HCT116 (cell line): ENCODE measurements around the gene CCDC83. TPM values are rescaled to one million over a fixed set of nuclear protein-coding genes. Genes with fewer than 3 reads are reported as not detected.

Source experiments
- ATAC-seq: fragments of 200-7000 bp; cut with Tn5 transposase; 2 replicates; pipeline ENCODE4 v1.9.1; 2020; ENCODE audit warnings: mild to moderate bottlenecking, moderate library complexity
- Bru-seq: library from RNA; stranded (reverse); fragments of 400-500 nt; gene quantifications from one replicate; lab custom pipeline; 2021; lab: Mats Ljungman, UMichigan
- BruChase-seq, 2 experiments: library from RNA; stranded (reverse); fragments of 400-500 nt; gene quantifications; one replicate each; lab custom pipeline; 2021; lab: Mats Ljungman, UMichigan
- BruUV-seq: library from RNA; stranded (reverse); fragments of 400-500 nt; replicated peaks from 2 replicates; lab custom pipeline; 2021; lab: Mats Ljungman, UMichigan
- CTCF ChIA-PET: fragments of 300-600 bp; sonication (Branson Sonifier 250); formaldehyde crosslinking; loops from one replicate; lab custom pipeline; 2021; ENCODE audit warnings: antibody characterized with exemption; lab: Charles Lee
- POLR2A ChIA-PET: fragments of 300-600, 350-600 bp; sonication (Branson Sonifier 250); formaldehyde crosslinking; loops from one replicate; lab custom pipeline; 2021; ENCODE audit warnings: antibody characterized with exemption; lab: Charles Lee
- RAD21 ChIA-PET, 2 experiments: fragments of 300-600 bp; sonication (Branson Sonifier 250); formaldehyde crosslinking; loops; one replicate each; lab custom pipeline; 2023; ENCODE audit warnings: low total read pairs in 2 of 2; ENCODE audit not compliant: uncharacterized antibody in 2 of 2, unreplicated experiment in 2 of 2, low non-redundant PET in 1 of 2; lab: Charles Lee
- DNase-seq: peaks from one replicate; pipeline ENCODE4 v3.0.0-alpha.2; 2010; ENCODE audit warnings: low read depth, low spot score
- H2AFZ ChIP-seq: fragments of 200-600 bp; shearing (Covaris generic), sonication (generic); 2 replicates; pipeline ENCODE4 v1.6.1; 2017; ENCODE audit warnings: low read depth, mixed run types, mixed read lengths, antibody characterized with exemption, low read length; ENCODE audit not compliant: poor library complexity, severe bottlenecking
- H3K27ac ChIP-seq: 2 replicates; pipeline ENCODE4 v1.5.1; 2012; ENCODE audit warnings: low read depth, low read length
- H3K27me3 ChIP-seq: fragments of 200-600 bp; sonication (generic); 2 replicates; pipeline ENCODE4 v1.6.1; 2016; ENCODE audit warnings: mixed run types, low read length, mixed read lengths; ENCODE audit not compliant: insufficient read depth
- H3K36me3 ChIP-seq, 2 experiments: fragments of 200-500 bp in 1 of 2; fragments of 200-600 bp in 1 of 2; sonication (Bioruptor generic) in 1 of 2; sonication (generic) in 1 of 2; 2 replicates each; pipeline versions ENCODE4 v1.5.1 to v1.6.1; 2014 to 2016; ENCODE audit warnings: low read length in 2 of 2, inconsistent platforms in 1 of 2, mixed read lengths in 1 of 2, mixed run types in 1 of 2; ENCODE audit not compliant: insufficient read depth in 2 of 2, control insufficient read depth in 1 of 2
- H3K4me1 ChIP-seq, 2 experiments: fragments of 200-600 bp in 1 of 2; sonication (generic) in 1 of 2; 2 replicates each; pipeline versions ENCODE4 v1.5.1 to v1.6.1; 2012 to 2017; ENCODE audit warnings: low read length in 2 of 2, inconsistent platforms in 1 of 2, mild to moderate bottlenecking in 1 of 2, mixed read lengths in 1 of 2, mixed run types in 1 of 2, moderate library complexity in 1 of 2; ENCODE audit not compliant: insufficient read depth in 2 of 2, control insufficient read depth in 1 of 2
- H3K4me2 ChIP-seq: fragments of 200-600 bp; sonication (generic); 2 replicates; pipeline ENCODE4 v1.6.1; 2017; ENCODE audit warnings: mixed run types, low read length, mixed read lengths
- H3K4me3 ChIP-seq, 2 experiments: fragments of 200-600 bp in 1 of 2; sonication (generic) in 1 of 2; replicated peaks in 1 of 2; 2 replicates each; pipeline ENCODE4 v1.5.1; 2011 to 2016; ENCODE audit warnings: low read length in 2 of 2, control low read depth in 1 of 2, low read depth in 1 of 2, mild to moderate bottlenecking in 1 of 2, mixed read lengths in 1 of 2, mixed run types in 1 of 2
- H3K79me2 ChIP-seq: fragments of 200-600 bp; sonication (generic); 2 replicates; pipeline ENCODE4 v1.6.1; 2017; ENCODE audit warnings: mild to moderate bottlenecking, mixed run types, low read length, moderate library complexity, mixed read lengths; ENCODE audit not compliant: insufficient read depth
- H3K9ac ChIP-seq: fragments of 200-600 bp; sonication (generic); 2 replicates; pipeline ENCODE4 v1.6.1; 2016; ENCODE audit warnings: low read length, mixed read lengths
- H3K9me2 ChIP-seq: fragments of 200-600 bp; sonication (generic), shearing (Covaris generic); 2 replicates; pipeline ENCODE4 v1.6.1; 2017; ENCODE audit warnings: mixed run types, mild to moderate bottlenecking, moderate library complexity; ENCODE audit not compliant: insufficient read depth
- H3K9me3 ChIP-seq, 2 experiments: fragments of 200-500 bp in 1 of 2; fragments of 200-600 bp in 1 of 2; sonication (Bioruptor generic) in 1 of 2; sonication (generic) in 1 of 2; 2 replicates each; pipeline ENCODE4 v1.6.1; 2014 to 2017; ENCODE audit warnings: low read length in 2 of 2, mixed read lengths in 2 of 2, inconsistent platforms in 1 of 2, low read depth in 1 of 2, mild to moderate bottlenecking in 1 of 2, mixed run types in 1 of 2, moderate library complexity in 1 of 2; ENCODE audit not compliant: control insufficient read depth in 1 of 2, insufficient read depth in 1 of 2
- H4K20me1 ChIP-seq: fragments of 200-600 bp; sonication (generic), shearing (Covaris generic); 2 replicates; pipeline ENCODE4 v1.6.1; 2017; ENCODE audit warnings: mixed run types, mild to moderate bottlenecking, moderate library complexity; ENCODE audit not compliant: insufficient read depth
- CBX3 ChIP-seq: IDR thresholded peaks from 2 replicates; pipeline ENCODE4 v1.6.1; 2012; ENCODE audit warnings: low read depth
- CEBPB ChIP-seq: IDR thresholded peaks from 2 replicates; pipeline ENCODE4 v1.6.1; 2012; ENCODE audit warnings: low read depth
- EZH2 ChIP-seq: fragments of 200-600 bp; sonication (generic); IDR thresholded peaks from 2 replicates; pipeline ENCODE4 v1.6.1; 2017; ENCODE audit warnings: antibody characterized with exemption, mixed run types
- EZH2phosphoT487 ChIP-seq: fragments of 200-600 bp; IDR thresholded peaks from 2 replicates; pipeline ENCODE4 v1.6.1; 2018; ENCODE audit warnings: antibody characterized with exemption, borderline replicate concordance
- FOSL1 ChIP-seq: IDR thresholded peaks from 2 replicates; pipeline ENCODE4 v1.6.1; 2012; ENCODE audit warnings: low read depth
- JUND ChIP-seq: IDR thresholded peaks from 2 replicates; pipeline ENCODE4 v1.6.1; 2012
- POLR2AphosphoS5 ChIP-seq: IDR thresholded peaks from 2 replicates; pipeline ENCODE4 v1.6.1; 2011; ENCODE audit warnings: mild to moderate bottlenecking, low read depth, low read length, moderate library complexity
- SIN3A ChIP-seq: IDR thresholded peaks from 2 replicates; pipeline ENCODE4 v1.6.1; 2012; ENCODE audit warnings: low read depth
- TCF7L2 ChIP-seq: IDR thresholded peaks from 2 replicates; pipeline ENCODE4 v1.7.0; 2011; ENCODE audit warnings: borderline replicate concordance, inconsistent platforms; ENCODE audit not compliant: insufficient read depth, insufficient read length; ENCODE audit errors: extremely low read depth
- YY1 ChIP-seq: IDR thresholded peaks from 2 replicates; pipeline ENCODE4 v1.6.1; 2011; ENCODE audit warnings: low read length, low read depth, moderate library complexity, mild to moderate bottlenecking; ENCODE audit not compliant: insufficient replicate concordance; ENCODE audit errors: extremely low read depth
- ZFX ChIP-seq: fragments of 450-650 bp; IDR thresholded peaks from 2 replicates; pipeline ENCODE4 v1.6.1; 2017
- ZNF274 ChIP-seq: fragments of 200-500 bp; sonication (Bioruptor generic); IDR thresholded peaks from 2 replicates; pipeline ENCODE4 v1.6.1; 2014; ENCODE audit warnings: mild to moderate bottlenecking, low read depth, low read length, inconsistent platforms
- intact Hi-C: fragments of 100-400 bp; cut with micrococcal nuclease; formaldehyde crosslinking; loops from 2 replicates; pipeline ENCODE4 v1.10.0; 2022
- long read RNA-seq: library from polyadenylated mRNA; unstranded; transcript quantifications from one replicate; pipeline ENCODE4 v2.0.0, GENCODE V29; 2021; ENCODE audit not compliant: unreplicated experiment
- polyA plus RNA-seq: library from polyadenylated mRNA; unstranded; fragments of >200 nt; gene quantifications from 2 replicates; pipeline ENCODE4 v1.2.1, GENCODE V29; 2012; ENCODE audit warnings: missing spikeins
- total RNA-seq: library from RNA; stranded (reverse); gene quantifications from one replicate; pipeline ENCODE4 v1.2.1, GENCODE V29; 2021; ENCODE audit not compliant: unreplicated experiment
- TF ChIP-seq, protein P1 (sequence below): IDR thresholded peaks from 2 replicates; pipeline ENCODE4 v1.6.1; 2012; ENCODE audit warnings: low read depth
- TF ChIP-seq, protein P2 (sequence below), 3 experiments: fragments of 200-600 bp in 1 of 3; sonication (generic) in 1 of 3; IDR thresholded peaks in 2 of 3; conservative IDR thresholded peaks in 1 of 3; 2 replicates each; pipeline ENCODE4 v1.5.1; 2012 to 2017; ENCODE audit warnings: low read depth in 2 of 3, low read length in 2 of 3, antibody characterized with exemption in 1 of 3, borderline replicate concordance in 1 of 3, control low read depth in 1 of 3, mild to moderate bottlenecking in 1 of 3, mixed read lengths in 1 of 3, mixed run types in 1 of 3, moderate library complexity in 1 of 3; ENCODE audit not compliant: insufficient read depth in 1 of 3

CCDC83 gene
- total RNA-seq: not detected
- polyA plus RNA-seq: 0.02 TPM in 1 of 2 replicates, not detected in the other
- percentile 9 among the genes with signal in this experiment for Bru-seq, nascent RNA
- BruChase-seq, experiment 1, labeled RNA remaining after a 6-hour chase: percentile 3 among the genes with signal in this experiment
- BruChase-seq, experiment 2, labeled RNA remaining after a 2-hour chase: percentile 6 among the genes with signal in this experiment
- long read RNA-seq: 0 reads

DNA sequence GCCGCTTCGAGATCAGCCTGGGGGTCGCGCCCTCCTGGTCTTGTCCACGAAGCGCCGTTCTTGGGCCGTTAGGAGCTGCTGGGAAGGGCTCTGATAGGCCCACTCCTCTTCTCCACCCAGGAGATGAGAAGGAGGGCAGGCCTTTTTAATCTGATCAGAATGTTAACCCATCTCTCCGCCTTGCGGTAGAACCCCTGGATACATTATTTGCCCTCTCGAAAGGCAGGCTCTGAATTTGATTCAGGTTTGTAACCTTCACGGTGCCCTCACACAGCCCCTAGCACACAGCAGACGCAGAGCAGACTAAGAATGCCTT lies at the start of gene CCDC83:
TSS of gene CCDC83 (plus strand) at position 43 of the 316 bp plus-strand sequence. CDS start 9,741 bp downstream, outside the sequence.
- Histone ChIP-seq H3K9me2 (no peaks in the 10 kb centered on the region; the same call in 1 of the 2 replicates), H3K27me3 (no peaks in the 10 kb centered on the region), H3K9ac (peak within 1 kb of the TSS; percentile 37), H3K36me3 (no peaks in the 10 kb centered on the region), H3K4me3 (peak within 1 kb of the TSS; percentile 25 to 50), H3K9me3 (no peaks in the 10 kb centered on the region), H4K20me1 (no peaks in the 10 kb centered on the region), H2AFZ (peak within 1 kb of the TSS; percentile 96), H3K27ac (no peak within 1 kb of the TSS), H3K4me2 (peak within 1 kb of the TSS; percentile 84), H3K4me1 (peaks cover 2 to 14% of the 10 kb centered on the region in 2 experiments; a peak in 3 of 4 replicates), H3K79me2 (no peaks in the 10 kb centered on the region)
- TF ChIP-seq ZFX (0 out of 2 replicates have a peak, but pooled peaks have one; percentile 14), CBX3 (no peak)
- CTCF ChIA-PET: interaction anchor here (0.6 to 2.2 kb wide), 19 partner anchors 10 to 753 kb away, joined by 3 to 23 read pairs (median 4); partner anchors contain the start of genes EED and TMEM126A
- ATAC-seq: no peak
- DNase-seq: no peak
- BruUV-seq: no TSS peak
- RAD21 ChIA-PET: interaction anchor here (0.6 to 1.0 kb wide), 3 partner anchors 104 to 433 kb away, joined by 3 to 7 read pairs (median 4); no protein-coding TSS in a partner anchor
- POLR2A ChIA-PET: interaction anchor here (1.0 kb wide), 1 partner anchor 437 kb away, joined by 3 read pairs; no protein-coding TSS in a partner anchor
- intact Hi-C loops: loop anchor here (2.0 to 10.0 kb wide), 6 partner anchors 188 to 962 kb away; no protein-coding TSS in a partner anchor

DNA sequence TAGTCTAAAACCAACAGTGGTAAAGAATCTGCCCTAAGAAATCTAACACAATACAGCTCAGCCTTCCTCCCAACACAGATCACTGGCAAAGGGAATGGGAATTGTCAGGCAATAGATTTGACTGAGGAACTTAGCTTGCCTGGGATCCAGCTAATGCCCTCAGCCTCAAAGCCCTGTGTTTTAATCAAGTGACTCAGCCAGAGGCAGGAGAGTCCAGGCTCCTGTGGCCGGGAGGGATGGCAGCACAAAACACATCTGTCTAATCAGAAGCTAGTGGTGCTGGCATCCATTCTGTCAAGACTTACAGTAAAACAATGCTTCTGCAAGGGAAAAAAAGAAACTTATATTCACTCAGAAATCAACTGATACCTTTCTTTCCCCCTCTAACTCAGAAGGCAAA lies 49.8 kb upstream of the CCDC83 start:
- H4K20me1 ChIP-seq: no peaks in the 10 kb centered on the region
- RAD21 ChIA-PET: no interaction called here
- no peak overlapping the region for H3K27ac ChIP-seq
- H3K27me3 ChIP-seq: no peaks in the 10 kb centered on the region
- POLR2A ChIA-PET: no interaction called here
- H3K4me2 ChIP-seq: no peak overlapping the region
- no peak overlapping the region for H3K4me3 ChIP-seq
- intact Hi-C loops: no loop called here
- H3K9me3 ChIP-seq: no peaks in the 10 kb centered on the region
- H3K36me3 ChIP-seq: no peaks in the 10 kb centered on the region
- BruUV-seq: no TSS peak
- H3K9ac ChIP-seq: no peak overlapping the region
- no peak overlapping the region for H2AFZ ChIP-seq
- DNase-seq (no peak), ATAC-seq (no peak)
- H3K9me2 ChIP-seq: no peaks in the 10 kb centered on the region
- CTCF ChIA-PET: no interaction called here
- H3K79me2 ChIP-seq: no peaks in the 10 kb centered on the region
- peaks cover 6 to 26% of the 10 kb centered on the region in 2 experiments for H3K4me1 ChIP-seq
- no peak for TF ChIP-seq CEBPB
- TF ChIP-seq TCF7L2: no peak
- TF ChIP-seq YY1: no peak
- no peak for TF ChIP-seq ZFX
- TF ChIP-seq, protein P1, sequence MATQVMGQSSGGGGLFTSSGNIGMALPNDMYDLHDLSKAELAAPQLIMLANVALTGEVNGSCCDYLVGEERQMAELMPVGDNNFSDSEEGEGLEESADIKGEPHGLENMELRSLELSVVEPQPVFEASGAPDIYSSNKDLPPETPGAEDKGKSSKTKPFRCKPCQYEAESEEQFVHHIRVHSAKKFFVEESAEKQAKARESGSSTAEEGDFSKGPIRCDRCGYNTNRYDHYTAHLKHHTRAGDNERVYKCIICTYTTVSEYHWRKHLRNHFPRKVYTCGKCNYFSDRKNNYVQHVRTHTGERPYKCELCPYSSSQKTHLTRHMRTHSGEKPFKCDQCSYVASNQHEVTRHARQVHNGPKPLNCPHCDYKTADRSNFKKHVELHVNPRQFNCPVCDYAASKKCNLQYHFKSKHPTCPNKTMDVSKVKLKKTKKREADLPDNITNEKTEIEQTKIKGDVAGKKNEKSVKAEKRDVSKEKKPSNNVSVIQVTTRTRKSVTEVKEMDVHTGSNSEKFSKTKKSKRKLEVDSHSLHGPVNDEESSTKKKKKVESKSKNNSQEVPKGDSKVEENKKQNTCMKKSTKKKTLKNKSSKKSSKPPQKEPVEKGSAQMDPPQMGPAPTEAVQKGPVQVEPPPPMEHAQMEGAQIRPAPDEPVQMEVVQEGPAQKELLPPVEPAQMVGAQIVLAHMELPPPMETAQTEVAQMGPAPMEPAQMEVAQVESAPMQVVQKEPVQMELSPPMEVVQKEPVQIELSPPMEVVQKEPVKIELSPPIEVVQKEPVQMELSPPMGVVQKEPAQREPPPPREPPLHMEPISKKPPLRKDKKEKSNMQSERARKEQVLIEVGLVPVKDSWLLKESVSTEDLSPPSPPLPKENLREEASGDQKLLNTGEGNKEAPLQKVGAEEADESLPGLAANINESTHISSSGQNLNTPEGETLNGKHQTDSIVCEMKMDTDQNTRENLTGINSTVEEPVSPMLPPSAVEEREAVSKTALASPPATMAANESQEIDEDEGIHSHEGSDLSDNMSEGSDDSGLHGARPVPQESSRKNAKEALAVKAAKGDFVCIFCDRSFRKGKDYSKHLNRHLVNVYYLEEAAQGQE: no peak
- TF ChIP-seq, protein P2, sequence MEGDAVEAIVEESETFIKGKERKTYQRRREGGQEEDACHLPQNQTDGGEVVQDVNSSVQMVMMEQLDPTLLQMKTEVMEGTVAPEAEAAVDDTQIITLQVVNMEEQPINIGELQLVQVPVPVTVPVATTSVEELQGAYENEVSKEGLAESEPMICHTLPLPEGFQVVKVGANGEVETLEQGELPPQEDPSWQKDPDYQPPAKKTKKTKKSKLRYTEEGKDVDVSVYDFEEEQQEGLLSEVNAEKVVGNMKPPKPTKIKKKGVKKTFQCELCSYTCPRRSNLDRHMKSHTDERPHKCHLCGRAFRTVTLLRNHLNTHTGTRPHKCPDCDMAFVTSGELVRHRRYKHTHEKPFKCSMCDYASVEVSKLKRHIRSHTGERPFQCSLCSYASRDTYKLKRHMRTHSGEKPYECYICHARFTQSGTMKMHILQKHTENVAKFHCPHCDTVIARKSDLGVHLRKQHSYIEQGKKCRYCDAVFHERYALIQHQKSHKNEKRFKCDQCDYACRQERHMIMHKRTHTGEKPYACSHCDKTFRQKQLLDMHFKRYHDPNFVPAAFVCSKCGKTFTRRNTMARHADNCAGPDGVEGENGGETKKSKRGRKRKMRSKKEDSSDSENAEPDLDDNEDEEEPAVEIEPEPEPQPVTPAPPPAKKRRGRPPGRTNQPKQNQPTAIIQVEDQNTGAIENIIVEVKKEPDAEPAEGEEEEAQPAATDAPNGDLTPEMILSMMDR (IDR thresholded peaks at IDR 0.05 in 2 of 3, conservative IDR thresholded peaks at IDR 0.05 in 1 of 3; ENCODE audit: borderline replicate concordance in 1 of 3, insufficient read depth in 1 of 3, low read depth in 2 of 3, low read length in 2 of 3): no peak
- TF ChIP-seq ZNF274: no peak
- no peak for TF ChIP-seq POLR2AphosphoS5
- no peak for TF ChIP-seq CBX3
- no peak for TF ChIP-seq SIN3A
- TF ChIP-seq EZH2phosphoT487: no peak
- TF ChIP-seq JUND: no peak
- TF ChIP-seq FOSL1: no peak
- no peak for TF ChIP-seq EZH2
